GM18526 (cell line): Measurements from ENCODE around the gene TBCD.

Experiments
- POLR2A ChIP-seq: IDR thresholded peaks from 3 replicates; pipeline ENCODE4 v1.6.1; 2011; ENCODE audit not compliant: insufficient read length; ENCODE audit errors: extremely low read depth

TBCD gene

GRCh38 chr17:82871056-82871775 is 119.4 kb downstream of the TBCD start:
- no peak for TF ChIP-seq POLR2A

DNA sequence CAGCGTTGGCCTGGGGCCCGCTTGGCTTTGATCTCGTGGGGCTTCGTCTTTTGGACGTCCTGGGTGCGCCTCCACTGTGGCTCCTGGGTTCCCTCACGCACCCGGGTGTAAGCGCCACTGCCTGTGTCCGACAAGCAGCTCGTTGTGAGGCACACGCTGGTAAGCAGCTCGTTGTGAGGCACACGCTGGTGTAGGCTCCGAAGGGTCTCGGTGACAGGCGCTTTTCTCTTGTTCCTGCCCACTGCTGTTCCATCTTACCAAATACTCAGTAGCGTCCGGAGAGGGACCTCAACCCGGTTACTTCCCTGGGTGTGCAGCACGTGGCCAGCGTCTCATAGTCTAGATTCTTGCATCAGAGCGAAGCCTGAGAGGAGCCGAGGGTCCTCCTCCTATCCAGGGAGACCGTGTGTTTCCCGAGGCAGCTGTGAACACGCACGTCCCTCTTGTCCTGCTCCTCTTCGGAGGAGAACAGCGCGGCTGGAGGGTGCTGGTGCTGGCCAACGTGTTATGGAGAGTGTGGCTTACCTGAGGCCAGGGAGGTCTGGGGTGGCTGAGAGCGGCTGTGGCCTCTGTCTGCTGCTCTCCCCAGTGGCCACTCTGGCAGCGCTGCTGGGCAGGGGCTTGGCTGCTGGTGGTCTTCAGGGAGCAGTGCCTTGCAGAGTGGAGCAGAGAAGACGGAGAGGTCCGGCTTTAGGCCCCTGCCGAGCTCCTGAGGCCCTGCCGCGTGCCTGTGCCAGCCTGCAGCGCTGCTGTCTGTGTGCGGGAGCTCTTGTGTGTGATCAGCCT is 120.1 kb downstream of the TBCD start:
- no peak for TF ChIP-seq POLR2A

DNA sequence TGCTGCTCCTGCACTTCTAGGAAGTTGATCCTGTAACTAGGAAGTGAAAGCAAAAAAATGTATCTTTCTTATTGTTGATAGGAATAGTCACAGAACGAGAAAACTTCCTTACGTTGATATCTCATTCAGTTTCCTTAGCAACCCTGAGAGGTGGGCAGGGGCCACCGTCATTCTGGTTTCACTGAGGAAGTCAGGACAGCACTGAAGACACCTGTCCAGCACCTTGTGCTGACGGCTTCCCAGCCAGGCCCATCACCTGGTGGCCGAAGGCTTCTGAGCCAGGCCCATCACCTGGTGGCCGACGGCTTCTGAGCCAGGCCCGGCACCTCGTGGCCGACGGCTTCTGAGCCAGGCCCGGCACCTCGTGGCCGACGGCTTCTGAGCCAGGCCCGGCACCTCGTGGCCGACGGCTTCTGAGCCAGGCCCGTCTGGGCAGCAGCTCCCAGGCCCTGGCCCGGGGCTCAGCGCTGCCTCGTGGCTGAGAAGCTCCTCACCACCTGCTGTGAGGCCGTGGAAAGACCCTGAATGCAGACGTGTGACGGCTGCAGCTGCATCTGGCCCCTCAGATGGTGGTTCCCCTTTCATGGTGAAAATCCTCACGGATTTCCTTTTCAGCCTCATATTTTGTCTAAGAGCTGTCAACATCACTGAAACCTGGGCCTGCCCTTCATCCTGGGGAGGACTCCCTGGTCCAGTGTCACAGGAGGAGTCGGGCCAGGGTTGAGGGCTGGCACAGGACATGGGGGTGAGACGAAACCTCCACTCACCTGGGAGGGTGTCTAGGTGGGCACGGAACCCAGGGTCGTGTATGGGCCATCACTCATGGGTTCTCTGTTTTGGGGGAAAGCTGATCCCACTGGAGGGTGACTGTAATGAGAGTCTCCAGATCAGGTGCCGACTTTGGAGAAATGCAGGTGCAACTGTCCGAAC is 121.0 kb downstream of the TBCD start:
- no peak for TF ChIP-seq POLR2A

- TF ChIP-seq POLR2A, result no peak
Measured at GRCh38 chr17:82873521-82873920, 121.7 kb downstream of the TBCD start.

GRCh38 chr17:82874011-82874835 is 122.4 kb downstream of the TBCD start:
- TF ChIP-seq POLR2A, result no peak

DNA sequence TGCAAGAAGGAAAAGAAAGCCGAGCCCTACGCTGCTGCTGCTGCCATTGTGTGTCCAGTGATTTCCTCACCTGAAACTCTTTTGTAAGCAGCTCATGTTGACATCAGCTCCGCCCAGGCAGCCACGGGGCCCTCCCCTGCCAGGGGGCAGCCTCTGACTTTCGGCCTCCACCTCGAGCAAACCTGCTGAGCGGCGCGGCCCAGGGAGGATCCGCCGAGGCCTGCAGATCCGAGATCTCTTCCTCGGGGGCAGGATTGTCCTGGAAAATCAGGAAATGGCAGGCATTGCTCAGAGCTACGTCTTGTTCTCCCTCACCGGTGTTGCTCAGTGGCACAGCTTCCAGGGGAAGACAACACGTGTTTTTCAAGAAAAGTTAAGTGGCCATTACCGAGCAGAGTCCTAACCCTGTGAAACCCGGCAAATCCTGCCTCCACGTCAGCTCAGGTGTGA is 123.6 kb downstream of the TBCD start:
- TF ChIP-seq POLR2A, result no peak

GRCh38 chr17:82876149-82876548 is 124.3 kb downstream of the TBCD start:
- no peak for TF ChIP-seq POLR2A

DNA sequence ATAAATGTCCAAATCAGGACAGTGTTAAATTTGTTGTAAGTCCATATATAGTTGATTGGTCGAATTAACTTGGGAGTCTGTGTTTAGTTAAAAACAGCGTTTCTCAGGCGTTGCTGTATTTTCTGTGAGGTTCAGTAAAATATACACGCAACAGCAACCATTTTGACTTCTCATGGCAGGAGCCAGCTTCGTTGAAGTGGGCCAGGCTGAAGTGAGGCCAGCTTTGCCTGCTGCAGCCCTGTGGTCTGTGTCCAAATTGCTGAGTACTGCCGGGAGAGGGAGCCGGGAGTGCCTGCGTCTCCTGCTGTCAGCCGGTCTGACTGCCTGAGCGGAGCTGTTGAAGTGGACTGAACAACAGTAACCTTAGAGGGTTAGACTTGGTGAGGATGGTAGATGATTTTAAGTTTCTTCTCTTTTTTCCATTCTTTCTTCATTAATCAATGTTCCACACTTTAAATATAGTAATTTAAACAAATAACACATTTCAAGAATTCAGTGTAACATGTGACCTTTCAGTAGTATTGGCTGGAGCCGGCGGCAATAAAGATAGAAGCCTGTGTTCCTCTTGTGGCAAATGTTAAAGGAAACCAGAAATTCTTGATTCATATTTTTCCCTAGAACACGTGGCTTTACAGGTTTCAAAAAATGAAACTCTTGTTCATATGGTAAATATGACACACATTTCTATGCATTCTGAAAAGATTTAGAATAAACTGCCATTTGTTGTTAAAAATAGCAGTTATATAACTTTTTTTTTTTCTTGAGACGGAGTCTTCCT is 124.9 kb downstream of the TBCD start:
- TF ChIP-seq POLR2A, result no peak

- TF ChIP-seq POLR2A, result no peak
Measured at GRCh38 chr17:82878527-82878926, 126.7 kb downstream of the TBCD start.

GRCh38 chr17:82879241-82879640 is 127.4 kb downstream of the TBCD start:
- no peak for TF ChIP-seq POLR2A

GRCh38 chr17:82880620-82881323 is 128.9 kb downstream of the TBCD start:
- no peak for TF ChIP-seq POLR2A

DNA sequence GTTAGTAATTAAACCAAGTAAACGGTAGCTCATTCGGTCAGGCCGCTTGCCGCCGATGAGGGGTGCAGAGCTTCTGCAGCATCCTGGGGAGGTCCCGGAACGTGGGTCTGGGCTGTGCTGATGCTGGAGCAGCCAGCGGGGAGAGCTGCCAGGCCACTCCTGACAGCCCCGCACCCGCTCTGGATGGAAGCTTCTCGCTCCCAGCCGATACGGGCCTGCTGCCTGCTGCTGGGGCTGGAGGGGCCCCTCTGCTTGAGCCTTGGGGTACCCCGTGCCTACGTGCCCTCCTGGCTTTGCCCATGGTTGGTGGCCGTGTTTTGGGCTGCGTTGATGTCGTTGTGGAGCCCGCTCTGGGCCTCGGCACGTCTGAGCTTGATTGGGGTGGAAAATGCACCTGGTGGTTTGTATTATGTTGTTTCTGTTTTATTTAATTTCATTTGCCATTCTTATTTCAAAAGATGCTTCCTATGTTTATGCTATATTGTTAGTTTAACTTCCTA is 129.5 kb downstream of the TBCD start:
- no peak for TF ChIP-seq POLR2A

GRCh38 chr17:82881900-82882714 is 130.2 kb downstream of the TBCD start:
- TF ChIP-seq POLR2A, result no peak
